ENCODE results near the gene PALLD. TPM values are rescaled to one million over a fixed set of nuclear protein-coding genes. Genes with fewer than 3 reads are reported as not detected.

The PALLD gene
- total RNA-seq, 1 donor from 2014 or later: 58.7 TPM

GRCh38 chr4:168744021-168744420 is 247.2 kb downstream of the PALLD start:
- Mint-ChIP-seq H3K4me1 (peaks cover 13% of the 10 kb centered on the region), H3K27ac (ENCODE audit: unreplicated experiment) (no peak overlapping the region), H3K4me3 (no peak overlapping the region), H3K9me3 (peaks cover 4% of the 10 kb centered on the region), H3K36me3 (ENCODE audit: low read depth) (peaks cover 4% of the 10 kb centered on the region), H3K27me3 (ENCODE audit: low read depth) (no peaks in the 10 kb centered on the region)
- no peak for DNase-seq (ENCODE audit: low read depth, low spot score)
- TF ChIP-seq CTCF (conservative IDR thresholded peaks at IDR 0.05): no peak

GRCh38 chr4:168748807-168749206 is 252.0 kb downstream of the PALLD start:
- H3K9me3 Mint-ChIP-seq: no peaks in the 10 kb centered on the region
- H3K27me3 Mint-ChIP-seq (ENCODE audit: low read depth): no peaks in the 10 kb centered on the region
- peaks cover 6% of the 10 kb centered on the region for H3K4me1 Mint-ChIP-seq
- peaks cover 4% of the 10 kb centered on the region for H3K36me3 Mint-ChIP-seq (ENCODE audit: low read depth)
- DNase-seq (ENCODE audit: low read depth, low spot score): no peak
- no peak overlapping the region for H3K4me3 Mint-ChIP-seq
- TF ChIP-seq CTCF (conservative IDR thresholded peaks at IDR 0.05): no peak
- H3K27ac Mint-ChIP-seq (ENCODE audit: unreplicated experiment): no peak overlapping the region

GRCh38 chr4:168751263-168752225 is 254.7 kb downstream of the PALLD start:
- no peak for TF ChIP-seq CTCF (conservative IDR thresholded peaks at IDR 0.05)
- H3K36me3 Mint-ChIP-seq (ENCODE audit: low read depth): peaks cover 3% of the 10 kb centered on the region
- no peak overlapping the region for H3K4me3 Mint-ChIP-seq
- peaks cover 6% of the 10 kb centered on the region for H3K9me3 Mint-ChIP-seq
- no peak overlapping the region for H3K27ac Mint-ChIP-seq (ENCODE audit: unreplicated experiment)
- H3K27me3 Mint-ChIP-seq (ENCODE audit: low read depth): no peaks in the 10 kb centered on the region
- no peak for DNase-seq (ENCODE audit: low read depth, low spot score)
- H3K4me1 Mint-ChIP-seq: no peaks in the 10 kb centered on the region

- Mint-ChIP-seq H3K4me3 (no peak overlapping the region), H3K36me3 (ENCODE audit: low read depth) (peaks cover 8% of the 10 kb centered on the region), H3K27me3 (ENCODE audit: low read depth) (no peaks in the 10 kb centered on the region), H3K27ac (ENCODE audit: unreplicated experiment) (no peak overlapping the region), H3K4me1 (no peaks in the 10 kb centered on the region), H3K9me3 (peaks cover 6% of the 10 kb centered on the region)
- no peak for DNase-seq (ENCODE audit: low read depth, low spot score)
- no peak for TF ChIP-seq CTCF (conservative IDR thresholded peaks at IDR 0.05)
Observed at GRCh38 chr4:168755598-168756477, 259.0 kb downstream of the PALLD start.

GRCh38 chr4:168757500-168757899 is 260.6 kb downstream of the PALLD start:
- H3K4me3 Mint-ChIP-seq: no peak overlapping the region
- peaks cover 6% of the 10 kb centered on the region for H3K9me3 Mint-ChIP-seq
- DNase-seq (ENCODE audit: low read depth, low spot score): no peak
- H3K36me3 Mint-ChIP-seq (ENCODE audit: low read depth): peaks cover 8% of the 10 kb centered on the region
- no peaks in the 10 kb centered on the region for H3K4me1 Mint-ChIP-seq
- no peak overlapping the region for H3K27ac Mint-ChIP-seq (ENCODE audit: unreplicated experiment)
- H3K27me3 Mint-ChIP-seq (ENCODE audit: low read depth): no peaks in the 10 kb centered on the region
- TF ChIP-seq CTCF (conservative IDR thresholded peaks at IDR 0.05): no peak

Measured in neural crest cell (in vitro differentiated cells).